ENCODE data around the gene UBXN10.
"Not testable (repeated sequence)": the region's sequence is repeated elsewhere in the genome, so short reads cannot be mapped to it uniquely, and the experiment has no call there.

Gene UBXN10

DNA sequence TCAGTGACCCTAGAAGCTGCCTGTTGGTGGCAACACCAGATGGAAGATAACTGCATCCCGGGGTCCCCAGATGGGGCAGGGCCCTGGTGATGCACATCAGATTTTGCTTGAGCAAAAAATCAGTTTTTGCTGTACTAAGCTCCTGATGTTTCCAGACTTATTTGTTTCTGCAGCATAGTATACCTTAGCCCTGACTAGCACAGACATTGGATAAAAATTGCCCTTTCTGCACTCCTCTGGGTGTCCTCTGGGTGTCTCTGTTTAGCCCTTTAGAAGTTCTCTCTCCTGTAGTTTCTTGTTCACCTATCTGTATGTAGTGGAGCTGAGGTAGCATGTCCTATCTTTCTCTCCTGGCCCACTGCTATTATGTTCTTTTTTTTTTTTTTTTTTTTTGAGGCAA is 30.7 kb downstream of the UBXN10 start:
- TF ChIP-seq, protein P1, sequence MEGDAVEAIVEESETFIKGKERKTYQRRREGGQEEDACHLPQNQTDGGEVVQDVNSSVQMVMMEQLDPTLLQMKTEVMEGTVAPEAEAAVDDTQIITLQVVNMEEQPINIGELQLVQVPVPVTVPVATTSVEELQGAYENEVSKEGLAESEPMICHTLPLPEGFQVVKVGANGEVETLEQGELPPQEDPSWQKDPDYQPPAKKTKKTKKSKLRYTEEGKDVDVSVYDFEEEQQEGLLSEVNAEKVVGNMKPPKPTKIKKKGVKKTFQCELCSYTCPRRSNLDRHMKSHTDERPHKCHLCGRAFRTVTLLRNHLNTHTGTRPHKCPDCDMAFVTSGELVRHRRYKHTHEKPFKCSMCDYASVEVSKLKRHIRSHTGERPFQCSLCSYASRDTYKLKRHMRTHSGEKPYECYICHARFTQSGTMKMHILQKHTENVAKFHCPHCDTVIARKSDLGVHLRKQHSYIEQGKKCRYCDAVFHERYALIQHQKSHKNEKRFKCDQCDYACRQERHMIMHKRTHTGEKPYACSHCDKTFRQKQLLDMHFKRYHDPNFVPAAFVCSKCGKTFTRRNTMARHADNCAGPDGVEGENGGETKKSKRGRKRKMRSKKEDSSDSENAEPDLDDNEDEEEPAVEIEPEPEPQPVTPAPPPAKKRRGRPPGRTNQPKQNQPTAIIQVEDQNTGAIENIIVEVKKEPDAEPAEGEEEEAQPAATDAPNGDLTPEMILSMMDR (IDR thresholded peaks at IDR 0.05) = peak; percentile 50
- TF ChIP-seq ZFX (IDR thresholded peaks at IDR 0.05; ENCODE audit: borderline replicate concordance) = no peak
- no peak overlapping the region for H3K27ac ChIP-seq

DNA sequence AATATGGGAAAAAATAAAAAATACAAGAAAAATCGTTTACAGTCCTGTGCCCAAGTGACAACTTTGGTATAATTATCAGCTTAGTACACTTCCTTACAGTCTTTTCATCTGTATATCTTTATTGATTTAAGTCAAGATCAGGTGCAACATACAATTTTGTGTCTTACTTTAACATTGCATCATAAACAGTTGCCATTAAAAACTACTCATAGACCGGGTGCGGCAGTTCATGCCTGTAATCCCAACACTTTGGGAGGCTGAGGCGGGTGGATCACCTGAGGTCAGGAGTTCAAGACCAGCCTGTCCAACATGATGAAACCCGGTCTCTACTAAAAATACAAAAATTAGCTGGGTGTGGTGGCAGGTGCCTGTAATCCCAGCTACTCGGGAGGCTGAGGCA is 33.2 kb downstream of the UBXN10 start:
- H3K27ac ChIP-seq = not testable (repeated sequence)

DNA sequence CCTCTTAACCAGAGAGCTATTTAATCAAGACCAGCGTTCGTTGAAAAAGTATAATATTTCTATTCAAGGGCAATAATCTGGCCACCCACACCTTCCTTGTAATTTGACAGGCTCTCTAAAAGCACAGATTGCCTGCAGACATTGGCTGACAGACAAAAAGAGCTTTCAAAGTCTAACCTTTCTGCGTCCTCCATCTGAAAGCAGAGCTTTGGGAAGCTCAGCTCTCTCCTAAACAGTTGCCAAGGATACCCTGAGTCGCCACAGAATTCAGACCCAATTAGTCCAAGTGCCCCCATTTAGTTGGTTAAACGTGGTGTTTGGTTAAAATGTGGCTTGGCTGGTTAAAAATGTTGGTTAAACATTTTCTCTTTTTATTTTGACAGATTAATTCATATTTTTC is 34.1 kb downstream of the UBXN10 start:
- no peak overlapping the region for H3K27ac ChIP-seq
- TF ChIP-seq, protein P1 (IDR thresholded peaks at IDR 0.05) = no peak
- TF ChIP-seq ZFX (IDR thresholded peaks at IDR 0.05; ENCODE audit: borderline replicate concordance) = no peak

DNA sequence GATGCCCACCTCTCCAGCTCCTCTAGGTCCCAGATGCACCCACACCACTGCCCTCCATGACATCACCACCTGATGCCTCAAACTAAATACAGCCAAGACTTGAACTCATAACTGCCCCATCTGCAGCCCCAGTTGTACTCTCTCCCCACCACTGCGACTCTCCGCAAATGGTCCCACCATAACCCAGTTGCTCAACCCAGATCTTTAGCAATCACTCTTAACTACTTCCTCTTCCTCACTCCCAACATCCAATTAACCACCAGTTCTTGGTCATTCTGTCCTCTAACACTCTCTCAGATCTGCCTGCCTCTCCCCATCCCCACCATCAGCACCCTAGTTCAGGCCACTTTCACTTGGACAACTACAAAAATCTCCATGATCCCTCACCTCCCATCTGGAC is 37.2 kb downstream of the UBXN10 start:
- no peak overlapping the region for H3K27ac ChIP-seq
- TF ChIP-seq ZFX (IDR thresholded peaks at IDR 0.05; ENCODE audit: borderline replicate concordance) = no peak
- TF ChIP-seq, protein P1 (IDR thresholded peaks at IDR 0.05) = no peak

DNA sequence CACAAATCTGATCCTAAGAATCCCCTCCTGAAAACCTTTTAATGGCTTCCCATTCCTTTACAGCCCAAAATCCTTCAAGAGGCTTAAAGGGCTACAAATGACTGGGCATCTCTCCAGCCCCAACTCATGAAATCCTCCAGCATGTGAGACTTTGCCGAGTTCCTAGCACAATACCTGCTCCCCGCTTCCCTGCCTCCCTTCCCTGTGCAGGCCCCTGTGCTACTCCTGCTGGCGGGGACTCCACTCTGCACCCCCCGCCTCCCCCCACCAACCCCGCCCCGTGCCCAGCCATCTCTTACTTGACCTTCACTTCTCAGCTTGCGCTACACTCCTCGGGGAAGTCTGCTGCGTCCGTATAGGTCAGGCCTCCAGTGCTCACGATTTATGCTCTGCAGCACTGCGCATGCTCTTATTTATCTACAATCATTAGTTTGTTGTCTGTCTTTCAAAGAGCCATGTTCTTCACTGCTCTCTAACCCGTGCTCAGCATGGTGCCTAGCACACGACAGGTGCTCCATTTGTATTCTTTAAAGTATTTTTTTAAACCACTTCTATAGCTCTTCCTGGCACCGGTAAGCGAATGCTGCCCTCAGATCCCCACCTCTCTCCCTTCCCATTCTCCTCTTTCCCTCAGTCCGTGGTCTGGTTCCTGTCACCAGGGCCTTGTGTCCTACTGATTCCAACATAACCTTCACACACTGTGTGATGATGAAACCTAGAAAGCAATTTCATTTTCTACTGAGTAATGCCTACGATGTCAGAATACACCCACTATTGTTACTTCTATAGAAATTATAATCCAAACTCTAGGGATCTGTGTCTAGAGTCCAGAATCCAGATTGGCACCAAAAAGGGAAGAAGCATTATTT is 37.9 kb downstream of the UBXN10 start:
- H3K27ac ChIP-seq = no peak overlapping the region
- no peak for TF ChIP-seq ZFX (IDR thresholded peaks at IDR 0.05; ENCODE audit: borderline replicate concordance)
- TF ChIP-seq, protein P1 (IDR thresholded peaks at IDR 0.05) = no peak

DNA sequence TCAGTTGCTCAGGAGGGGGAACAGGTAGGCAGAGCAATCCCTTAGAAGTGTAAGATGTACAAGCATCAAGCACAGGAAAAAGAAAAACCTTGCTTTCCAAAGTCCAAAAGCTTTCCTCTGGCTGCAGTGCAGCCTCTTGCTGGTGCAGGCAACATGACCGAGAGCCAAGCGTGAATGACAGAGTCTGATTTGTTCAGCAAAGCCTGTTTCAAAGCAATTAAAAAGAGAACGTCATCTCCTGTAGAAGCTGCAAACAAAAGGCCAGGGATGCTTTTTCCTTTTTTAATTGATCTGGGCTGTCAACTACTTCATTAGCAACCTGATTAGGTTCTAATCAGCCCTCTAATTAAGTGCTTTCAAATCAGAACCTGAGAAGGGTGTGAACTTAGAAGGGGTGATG is 38.6 kb downstream of the UBXN10 start:
- no peak for TF ChIP-seq ZFX (IDR thresholded peaks at IDR 0.05; ENCODE audit: borderline replicate concordance)
- TF ChIP-seq, protein P1 (IDR thresholded peaks at IDR 0.05) = no peak
- H3K27ac ChIP-seq = no peak overlapping the region

DNA sequence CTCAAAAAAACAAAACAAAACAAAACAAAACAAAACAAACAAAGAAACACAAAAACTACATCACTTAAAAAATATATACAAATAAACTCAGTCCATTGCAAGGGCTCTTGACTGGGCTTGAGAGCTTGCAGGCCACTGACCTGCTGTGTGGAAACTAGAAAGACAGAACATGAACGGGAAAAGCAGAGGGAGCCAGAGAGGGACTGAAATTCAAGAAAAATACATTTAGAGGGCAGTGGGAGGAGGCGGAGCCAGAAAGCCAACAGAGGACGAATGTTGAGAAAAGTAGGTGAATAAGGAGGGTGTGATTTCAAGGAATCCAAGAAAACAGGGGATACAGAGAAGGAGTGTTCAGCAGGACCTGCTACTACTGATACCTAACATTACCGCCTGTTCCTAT is 41.8 kb downstream of the UBXN10 start:
- H3K27ac ChIP-seq = no peak overlapping the region

More for the DNA sequence above, 41.8 kb downstream of the UBXN10 start:
- no peak for TF ChIP-seq ZFX (IDR thresholded peaks at IDR 0.05; ENCODE audit: borderline replicate concordance)
- TF ChIP-seq, protein P1 (IDR thresholded peaks at IDR 0.05) = no peak

Data from 22Rv1 (cell line).